ENCODE results near the gene LIG3.
"Not testable (repeated sequence)": the region's sequence is repeated elsewhere in the genome, so short reads cannot be mapped to it uniquely, and the experiment has no call there.

Gene LIG3
- 40.2 to 50.5 reads per million in 2 donors for total RNA-seq

GRCh38 chr17:34980353-34980680 is at the start of gene LIG3:
LIG3 (plus strand) TSS chr17:34980512; CDS start chr17:34983006, 2,494 bp downstream.
- DNase-seq, result peak; percentile 85 to 93 (median 91)

- not testable (repeated sequence) for DNase-seq
Observed at GRCh38 chr17:34950780-34951179, 29.5 kb upstream of the LIG3 start.

- no peak for DNase-seq
Observed at GRCh38 chr17:34958438-34958837, 21.9 kb upstream of the LIG3 start.

GRCh38 chr17:34961093-34961911 is 19.0 kb upstream of the LIG3 start, which contains the start of the genes CCT6B and ZNF830:
CCT6B (minus strand) TSS chr17:34961460; CDS start chr17:34961393, 67 bp downstream.
ZNF830 (plus strand) TSS chr17:34961540; CDS start chr17:34961567, 27 bp downstream.
- peak; percentile 69 to 97 (median 85) for DNase-seq

GRCh38 chr17:34974179-34974578 is 6.1 kb upstream of the LIG3 start:
- peak in 1 of 5 experiments; percentile 45 for DNase-seq

- DNase-seq, result peak in 1 of 5 experiments; percentile 92
Observed at GRCh38 chr17:34974794-34975785, 5.2 kb upstream of the LIG3 start.

- no peak for DNase-seq
Observed at GRCh38 chr17:34979153-34979552, 1.2 kb upstream of the LIG3 start.

GRCh38 chr17:34979650-34980352 is 511 bp upstream of the LIG3 start:
- no peak for DNase-seq

- DNase-seq, result peak; percentile 19 to 93 (median 64)
Observed at GRCh38 chr17:34980681-34981537, 597 bp downstream of the LIG3 start.

GRCh38 chr17:34981538-34982241 is 1.4 kb downstream of the LIG3 start:
- peak in 1 of 5 experiments; percentile 56 for DNase-seq

- no peak for DNase-seq
Observed at GRCh38 chr17:34987232-34987631, 6.9 kb downstream of the LIG3 start.

- no peak for DNase-seq
Observed at GRCh38 chr17:34988644-34989043, 8.3 kb downstream of the LIG3 start.

GRCh38 chr17:34989473-34989872 is 9.2 kb downstream of the LIG3 start:
- no peak for DNase-seq

- peak in 1 of 5 experiments; percentile 40 for DNase-seq
Observed at GRCh38 chr17:34990921-34991365, 10.6 kb downstream of the LIG3 start.

- DNase-seq, result no peak
Observed at GRCh38 chr17:34991606-34992005, 11.3 kb downstream of the LIG3 start.

- DNase-seq, result no peak
Observed at GRCh38 chr17:34993031-34993430, 12.7 kb downstream of the LIG3 start.

- no peak for DNase-seq
Observed at GRCh38 chr17:34996422-34997285, 16.3 kb downstream of the LIG3 start.

GRCh38 chr17:34997355-34997862 is 17.1 kb downstream of the LIG3 start:
- no peak for DNase-seq

- peak; percentile 51 to 83 (median 67) for DNase-seq
Observed at GRCh38 chr17:34998205-34998604, 17.9 kb downstream of the LIG3 start.

Measured in T-helper 2 cell (primary cell).